SIG-M5 treated with dmso at 0.1 percent for 504 hours (cell line): ENCODE measurements around the gene GALNTL6.

ENCODE experiments used
- DNase-seq: peaks from one replicate; lab custom pipeline; 2025; ENCODE audit not compliant: unreplicated experiment; lab: John Stamatoyannopoulos, UW

Gene GALNTL6

GRCh38 chr4:172104539-172104938 is 291.3 kb downstream of the GALNTL6 start:
- no peak for DNase-seq

- no peak for DNase-seq
Measured at GRCh38 chr4:172105918-172106317, 292.7 kb downstream of the GALNTL6 start.

- DNase-seq, result no peak
Measured at GRCh38 chr4:172109466-172109865, 296.3 kb downstream of the GALNTL6 start.

GRCh38 chr4:172124656-172125308 is 311.6 kb downstream of the GALNTL6 start:
- no peak for DNase-seq

- peak; percentile 13 for DNase-seq
Measured at GRCh38 chr4:172125443-172125842, 312.2 kb downstream of the GALNTL6 start.

GRCh38 chr4:172127168-172127567 is 314.0 kb downstream of the GALNTL6 start:
- no peak for DNase-seq

- DNase-seq, result no peak
Measured at GRCh38 chr4:172129593-172129992, 316.4 kb downstream of the GALNTL6 start.

- DNase-seq, result no peak
Measured at GRCh38 chr4:172134521-172134920, 321.3 kb downstream of the GALNTL6 start.

- DNase-seq, result no peak
Measured at GRCh38 chr4:172141025-172141424, 327.8 kb downstream of the GALNTL6 start.

GRCh38 chr4:172142281-172142741 is 329.1 kb downstream of the GALNTL6 start:
- DNase-seq, result no peak

GRCh38 chr4:172143605-172144314 is 330.6 kb downstream of the GALNTL6 start:
- DNase-seq, result peak; percentile 24

- DNase-seq, result no peak
Measured at GRCh38 chr4:172147687-172148086, 334.5 kb downstream of the GALNTL6 start.

GRCh38 chr4:172149329-172149728 is 336.1 kb downstream of the GALNTL6 start:
- no peak for DNase-seq

GRCh38 chr4:172152284-172152683 is 339.1 kb downstream of the GALNTL6 start:
- DNase-seq, result no peak

- DNase-seq, result no peak
Measured at GRCh38 chr4:172153719-172154118, 340.5 kb downstream of the GALNTL6 start.

- no peak for DNase-seq
Measured at GRCh38 chr4:172155838-172156345, 342.7 kb downstream of the GALNTL6 start.

- DNase-seq, result no peak
Measured at GRCh38 chr4:172157946-172158345, 344.7 kb downstream of the GALNTL6 start.

GRCh38 chr4:172163215-172163614 is 350.0 kb downstream of the GALNTL6 start:
- DNase-seq, result no peak

- no peak for DNase-seq
Measured at GRCh38 chr4:172168888-172169287, 355.7 kb downstream of the GALNTL6 start.

- DNase-seq, result no peak
Measured at GRCh38 chr4:172169871-172170270, 356.7 kb downstream of the GALNTL6 start.

GRCh38 chr4:172173206-172173605 is 360.0 kb downstream of the GALNTL6 start:
- no peak for DNase-seq

GRCh38 chr4:172177382-172177781 is 364.2 kb downstream of the GALNTL6 start:
- DNase-seq, result no peak
